ENCODE results near the gene PRKCSH.
A peak's percentile ranks its signal among the peaks of the same experiment; 100 is the strongest.
"Not testable (repeated sequence)": the region's sequence is repeated elsewhere in the genome, so short reads cannot be mapped to it uniquely, and the experiment has no call there.

PRKCSH gene

DNA sequence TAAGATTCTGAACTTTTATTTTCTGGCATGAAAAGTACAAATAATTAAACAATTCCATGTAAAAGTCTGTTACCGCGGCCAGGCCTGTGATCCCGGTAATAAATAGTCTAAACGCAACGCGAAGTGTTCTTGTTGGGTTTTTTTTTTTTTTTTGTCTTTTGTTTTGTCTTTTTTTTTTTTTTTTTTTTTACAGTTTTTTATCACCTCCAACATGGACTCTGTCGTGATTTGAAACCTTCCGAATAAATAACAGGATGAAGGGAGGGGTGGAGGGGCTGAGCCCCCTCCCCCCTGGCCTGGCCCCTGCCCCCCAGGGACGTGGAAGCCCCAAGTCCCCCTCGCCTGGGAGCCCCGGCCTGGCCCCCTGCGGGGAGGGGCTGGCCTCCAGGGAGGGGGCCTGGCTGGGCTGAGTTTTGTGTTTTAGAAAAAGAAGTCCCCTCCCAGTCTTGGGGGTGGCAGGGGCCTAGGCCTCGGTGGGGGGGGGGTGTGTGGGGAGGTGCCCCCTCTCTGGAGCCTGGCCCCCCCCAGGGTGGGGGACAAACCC, 16.0 kb downstream of the PRKCSH start:
- TF ChIP-seq, protein P1, sequence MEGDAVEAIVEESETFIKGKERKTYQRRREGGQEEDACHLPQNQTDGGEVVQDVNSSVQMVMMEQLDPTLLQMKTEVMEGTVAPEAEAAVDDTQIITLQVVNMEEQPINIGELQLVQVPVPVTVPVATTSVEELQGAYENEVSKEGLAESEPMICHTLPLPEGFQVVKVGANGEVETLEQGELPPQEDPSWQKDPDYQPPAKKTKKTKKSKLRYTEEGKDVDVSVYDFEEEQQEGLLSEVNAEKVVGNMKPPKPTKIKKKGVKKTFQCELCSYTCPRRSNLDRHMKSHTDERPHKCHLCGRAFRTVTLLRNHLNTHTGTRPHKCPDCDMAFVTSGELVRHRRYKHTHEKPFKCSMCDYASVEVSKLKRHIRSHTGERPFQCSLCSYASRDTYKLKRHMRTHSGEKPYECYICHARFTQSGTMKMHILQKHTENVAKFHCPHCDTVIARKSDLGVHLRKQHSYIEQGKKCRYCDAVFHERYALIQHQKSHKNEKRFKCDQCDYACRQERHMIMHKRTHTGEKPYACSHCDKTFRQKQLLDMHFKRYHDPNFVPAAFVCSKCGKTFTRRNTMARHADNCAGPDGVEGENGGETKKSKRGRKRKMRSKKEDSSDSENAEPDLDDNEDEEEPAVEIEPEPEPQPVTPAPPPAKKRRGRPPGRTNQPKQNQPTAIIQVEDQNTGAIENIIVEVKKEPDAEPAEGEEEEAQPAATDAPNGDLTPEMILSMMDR (IDR thresholded peaks at IDR 0.05; ENCODE audit: low read depth, low read length, missing control alignments), result no peak
- Histone ChIP-seq H3K27me3 (replicated peaks) (no peaks in the 10 kb centered on the region), H3K36me3 (replicated peaks) (peaks cover 28% of the 10 kb centered on the region), H3K4me3 (ENCODE audit: low read depth, low read length) (no peak overlapping the region), H3K27ac (no peak overlapping the region)
- in situ Hi-C loops (cut with HindIII; ENCODE audit: low pct_ligation_motif_present, low sequenced_read_pairs), result no loop called here
- no peak for DNase-seq

DNA sequence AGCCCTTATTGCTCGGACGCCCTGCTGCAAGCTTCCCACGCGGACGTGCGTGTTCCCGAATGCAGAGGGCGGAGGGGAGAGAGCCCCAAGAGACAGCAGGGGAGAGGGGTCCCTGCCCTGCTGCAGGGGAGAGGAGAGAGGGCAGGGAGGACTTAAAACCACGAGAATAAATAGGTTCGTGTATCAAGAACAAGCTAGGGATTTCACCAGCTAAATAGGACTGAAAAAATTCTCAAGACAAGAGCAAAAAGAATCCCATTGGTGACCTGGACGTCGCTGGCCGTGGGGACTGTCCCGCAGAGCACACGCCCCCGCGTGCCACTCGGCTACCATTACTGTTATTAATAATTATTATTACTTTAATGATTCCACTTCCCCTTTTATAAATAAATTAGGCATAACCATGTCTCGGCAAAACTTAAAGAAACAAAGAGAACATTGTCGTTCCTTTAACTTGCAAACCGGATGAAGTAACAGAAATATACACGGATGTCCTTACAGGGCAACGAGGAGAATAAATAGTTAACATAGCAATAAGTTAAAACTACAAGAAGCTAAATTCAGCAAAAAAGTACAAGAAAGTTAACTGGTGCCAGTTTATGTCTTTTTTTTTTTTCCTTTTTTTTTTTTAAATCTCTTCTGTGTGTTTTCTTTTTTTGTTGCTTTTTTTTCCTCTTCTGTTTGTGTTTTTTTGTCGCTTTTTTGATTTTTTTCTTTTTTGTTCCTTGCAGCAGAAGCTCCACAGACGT, 16.6 kb downstream of the PRKCSH start:
- TF ChIP-seq, protein P1 (IDR thresholded peaks at IDR 0.05; ENCODE audit: low read depth, low read length, missing control alignments), result no peak
- Histone ChIP-seq H3K4me3 (ENCODE audit: low read depth, low read length) (peak overlapping the region; percentile 22), H3K36me3 (replicated peaks) (peaks cover 26% of the 10 kb centered on the region), H3K27me3 (replicated peaks) (no peaks in the 10 kb centered on the region), H3K27ac (no peak overlapping the region)
- in situ Hi-C loops (cut with HindIII; ENCODE audit: low pct_ligation_motif_present, low sequenced_read_pairs), result no loop called here
- DNase-seq, result no peak

DNA sequence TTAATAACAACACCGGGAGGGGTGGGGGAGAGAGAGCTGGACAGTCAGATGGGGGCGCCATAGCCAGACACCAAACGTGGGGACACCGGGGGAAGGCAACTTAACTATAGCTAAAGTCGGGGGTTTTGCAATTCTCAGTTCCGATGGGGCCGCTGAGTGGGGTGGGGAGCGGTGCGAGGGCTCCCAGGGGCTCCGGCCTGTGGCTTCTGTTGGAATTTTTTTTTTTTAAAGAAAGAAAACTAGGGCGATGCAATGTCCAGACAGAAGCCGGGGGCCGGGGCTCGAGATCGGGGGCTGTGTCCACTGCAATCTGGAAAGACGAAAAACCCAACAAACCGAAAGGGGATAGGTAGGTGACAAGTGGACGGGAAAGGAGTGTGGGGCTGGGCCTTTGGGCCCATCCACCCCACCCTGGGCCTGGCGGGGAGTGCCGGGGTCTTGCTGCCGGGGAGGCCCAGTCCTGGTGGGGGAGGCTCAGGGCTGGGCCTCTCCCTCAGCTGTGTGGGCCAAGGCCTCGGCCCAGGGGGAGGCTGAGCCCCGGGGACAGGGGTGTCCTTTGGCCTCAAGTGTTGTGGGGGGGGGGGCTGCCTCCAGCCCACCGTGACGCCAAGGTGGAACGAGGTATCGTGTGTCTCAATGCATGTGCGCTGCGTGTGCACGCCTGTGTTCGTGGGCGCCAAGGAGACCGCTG, 17.3 kb downstream of the PRKCSH start:
- TF ChIP-seq, protein P1 (IDR thresholded peaks at IDR 0.05; ENCODE audit: low read depth, low read length, missing control alignments), result peak; percentile 55
- Histone ChIP-seq H3K36me3 (replicated peaks) (peaks cover 19% of the 10 kb centered on the region), H3K27ac (no peak overlapping the region), H3K4me3 (ENCODE audit: low read depth, low read length) (no peak overlapping the region), H3K27me3 (replicated peaks) (no peaks in the 10 kb centered on the region)
- in situ Hi-C loops (cut with HindIII; ENCODE audit: low pct_ligation_motif_present, low sequenced_read_pairs), result no loop called here
- no peak for DNase-seq

DNA sequence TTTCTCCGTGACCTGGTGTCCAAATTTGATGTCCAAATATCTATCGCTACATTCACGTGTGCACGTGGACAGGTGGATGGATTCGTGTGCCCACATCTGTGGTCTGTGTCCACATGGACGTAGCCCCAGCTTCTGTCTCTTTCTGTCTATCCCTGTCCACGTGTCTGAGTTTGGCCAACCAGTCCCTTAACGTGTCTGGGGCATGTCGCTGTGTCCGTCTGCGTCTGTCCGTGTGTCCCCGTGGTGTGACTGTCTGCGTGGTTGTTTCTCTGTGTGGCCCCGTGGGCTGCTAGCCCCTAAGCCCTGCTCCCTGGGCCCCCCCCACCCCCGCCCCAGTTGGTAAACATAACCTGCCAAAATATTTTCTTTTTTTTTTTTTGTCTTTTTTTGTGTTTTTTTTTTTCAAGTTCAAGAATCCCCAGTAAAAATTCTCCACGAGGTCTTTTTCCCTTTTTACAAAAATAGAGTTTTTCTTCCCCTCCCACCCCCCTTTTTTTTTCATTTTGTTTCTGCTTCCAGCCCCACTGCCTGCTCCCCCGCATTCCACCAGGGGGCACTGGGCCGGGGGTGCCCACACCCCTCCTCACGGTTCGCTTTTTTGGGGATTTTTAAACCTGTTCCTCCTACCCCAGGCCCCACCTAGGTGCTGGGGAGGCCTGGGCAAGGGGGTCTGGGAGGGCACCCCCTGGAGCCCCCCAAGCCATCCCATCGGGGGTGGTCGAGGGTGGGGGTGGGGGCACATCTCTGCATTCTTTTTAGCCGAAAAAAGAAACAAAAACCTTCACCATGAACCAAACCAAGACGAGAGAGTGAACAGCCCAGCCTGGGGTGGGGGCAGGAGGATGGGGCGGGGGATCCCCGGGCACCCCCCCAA, 18.3 kb downstream of the PRKCSH start:
- no peaks in the 10 kb centered on the region for H3K27me3 ChIP-seq (replicated peaks)
- H3K4me3 ChIP-seq (ENCODE audit: low read depth, low read length), result no peak overlapping the region
- in situ Hi-C loops (cut with HindIII; ENCODE audit: low pct_ligation_motif_present, low sequenced_read_pairs), result no loop called here
- DNase-seq, result no peak
- H3K27ac ChIP-seq, result no peak overlapping the region
- H3K36me3 ChIP-seq (replicated peaks), result peaks cover 15% of the 10 kb centered on the region
- TF ChIP-seq, protein P1 (IDR thresholded peaks at IDR 0.05; ENCODE audit: low read depth, low read length, missing control alignments), result peak; percentile 67

DNA sequence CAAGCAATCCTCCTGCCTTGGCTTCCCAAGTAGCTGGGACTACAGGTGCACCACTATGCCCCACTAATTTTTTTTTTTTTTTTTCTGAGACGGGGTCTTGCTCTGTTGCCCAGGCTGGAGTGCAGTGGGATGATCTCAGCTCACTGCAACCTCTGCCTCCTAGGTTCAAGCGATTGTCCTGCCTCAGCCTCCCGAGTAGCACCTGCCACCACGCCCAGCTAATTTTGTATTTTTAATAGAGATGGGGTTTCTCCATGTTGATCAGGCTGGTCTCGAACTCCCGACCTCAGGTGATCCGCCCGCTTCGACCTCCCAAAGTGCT, 19.8 kb downstream of the PRKCSH start:
- in situ Hi-C loops (cut with HindIII; ENCODE audit: low pct_ligation_motif_present, low sequenced_read_pairs); H3K4me3 ChIP-seq (ENCODE audit: low read depth, low read length); H3K27me3 ChIP-seq (replicated peaks); DNase-seq; H3K27ac ChIP-seq; H3K36me3 ChIP-seq (replicated peaks): not testable (repeated sequence)

DNA sequence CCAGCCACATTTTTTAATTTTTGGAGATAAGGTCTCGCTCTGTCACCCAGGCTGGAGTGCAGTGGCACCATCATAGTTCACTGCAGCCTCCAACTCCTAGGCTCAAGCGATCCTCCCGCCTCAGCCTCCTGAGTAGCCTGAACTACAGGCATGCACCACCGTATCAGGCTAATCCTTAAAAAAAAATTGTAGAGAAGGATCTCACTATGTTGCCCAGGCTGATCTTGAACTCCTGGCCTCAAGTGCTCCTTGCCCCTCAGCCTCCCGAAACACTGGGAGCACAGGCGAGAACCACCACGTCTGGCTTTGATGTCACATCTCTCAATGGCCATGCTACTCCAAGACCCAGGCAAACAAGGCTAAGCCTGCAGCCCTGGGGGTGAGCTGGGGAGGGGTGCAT, 21.2 kb downstream of the PRKCSH start:
- in situ Hi-C loops (cut with HindIII; ENCODE audit: low pct_ligation_motif_present, low sequenced_read_pairs), result no loop called here

More for the DNA sequence above, 21.2 kb downstream of the PRKCSH start:
- DNase-seq, result no peak
- TF ChIP-seq, protein P1 (IDR thresholded peaks at IDR 0.05; ENCODE audit: low read depth, low read length, missing control alignments), result no peak
- H3K27me3 ChIP-seq (replicated peaks), result no peaks in the 10 kb centered on the region
- H3K36me3 ChIP-seq (replicated peaks), result no peaks in the 10 kb centered on the region
- no peak overlapping the region for H3K4me3 ChIP-seq (ENCODE audit: low read depth, low read length)
- H3K27ac ChIP-seq, result no peak overlapping the region
